Fibroblast of lung (primary cell): ENCODE data around the gene ATP2B1.

Experiments
- EZH2 ChIP-seq: IDR thresholded peaks from 2 replicates; pipeline ENCODE4 v1.5.1; 2012; ENCODE audit warnings: low read length, control low read depth, mild to moderate bottlenecking; ENCODE audit errors: missing control alignments
- TF ChIP-seq, protein P1 (sequence below), 2 donors: IDR thresholded peaks in 1 of 2; conservative IDR thresholded peaks in 1 of 2; 1 replicate in 1 of 2; 2 replicates in 1 of 2; pipeline ENCODE4 v1.5.1; 2011 to 2012; ENCODE audit warnings: low read length in 2 of 2, control low read depth in 1 of 2, inconsistent platforms in 1 of 2, low read depth in 1 of 2, mild to moderate bottlenecking in 1 of 2

GRCh38 chr12:89593873-89594272 lies 114.8 kb downstream of the ATP2B1 start:
- TF ChIP-seq, protein P1, sequence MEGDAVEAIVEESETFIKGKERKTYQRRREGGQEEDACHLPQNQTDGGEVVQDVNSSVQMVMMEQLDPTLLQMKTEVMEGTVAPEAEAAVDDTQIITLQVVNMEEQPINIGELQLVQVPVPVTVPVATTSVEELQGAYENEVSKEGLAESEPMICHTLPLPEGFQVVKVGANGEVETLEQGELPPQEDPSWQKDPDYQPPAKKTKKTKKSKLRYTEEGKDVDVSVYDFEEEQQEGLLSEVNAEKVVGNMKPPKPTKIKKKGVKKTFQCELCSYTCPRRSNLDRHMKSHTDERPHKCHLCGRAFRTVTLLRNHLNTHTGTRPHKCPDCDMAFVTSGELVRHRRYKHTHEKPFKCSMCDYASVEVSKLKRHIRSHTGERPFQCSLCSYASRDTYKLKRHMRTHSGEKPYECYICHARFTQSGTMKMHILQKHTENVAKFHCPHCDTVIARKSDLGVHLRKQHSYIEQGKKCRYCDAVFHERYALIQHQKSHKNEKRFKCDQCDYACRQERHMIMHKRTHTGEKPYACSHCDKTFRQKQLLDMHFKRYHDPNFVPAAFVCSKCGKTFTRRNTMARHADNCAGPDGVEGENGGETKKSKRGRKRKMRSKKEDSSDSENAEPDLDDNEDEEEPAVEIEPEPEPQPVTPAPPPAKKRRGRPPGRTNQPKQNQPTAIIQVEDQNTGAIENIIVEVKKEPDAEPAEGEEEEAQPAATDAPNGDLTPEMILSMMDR (conservative IDR thresholded peaks at IDR 0.05 in 1 of 2, IDR thresholded peaks at IDR 0.05 in 1 of 2; ENCODE audit: low read depth in 1 of 2, low read length in 2 of 2), result no peak
- TF ChIP-seq EZH2, result no peak
